Spinal cord (tissue), 10 donors: ENCODE data around the gene EXOSC2. TPM values are rescaled to one million over a fixed set of nuclear protein-coding genes. Genes with fewer than 3 reads are reported as not detected.

Experiments used
- DNase-seq, 6 donors: peaks; one replicate each; pipeline versions ENCODE4 v3.0.0 to v3.0.0-alpha.2; 2013 to 2015; ENCODE audit warnings: low spot score in 6 of 6, low read depth in 4 of 6
- H3K27ac ChIP-seq: one replicate; pipeline ENCODE4 v1.5.1; 2013; ENCODE audit warnings: low read depth, low read length, control low read depth
- H3K27me3 ChIP-seq: one replicate; pipeline ENCODE4 v1.6.1; 2013; ENCODE audit warnings: low read length; ENCODE audit not compliant: control insufficient read depth, insufficient read depth
- H3K36me3 ChIP-seq: one replicate; pipeline ENCODE4 v1.6.1; 2013; ENCODE audit warnings: low read length; ENCODE audit not compliant: control insufficient read depth, insufficient read depth
- H3K4me1 ChIP-seq: one replicate; pipeline ENCODE4 v1.6.1; 2013; ENCODE audit warnings: low read length; ENCODE audit not compliant: control insufficient read depth, insufficient read depth
- H3K4me3 ChIP-seq: one replicate; pipeline ENCODE4 v1.5.1; 2013; ENCODE audit warnings: low read depth, low read length, control low read depth
- H3K9me3 ChIP-seq: one replicate; pipeline ENCODE4 v1.6.1; 2013; ENCODE audit warnings: low read length; ENCODE audit not compliant: control insufficient read depth, insufficient read depth
- WGBS: methylation state at CpG from one replicate; pipeline ENCODE4 v1.1.5; 2013; ENCODE audit warnings: missing lambda C conversion rate; ENCODE audit not compliant: insufficient coverage; 5-methylcytosine and 5-hydroxymethylcytosine counted together
- polyA plus RNA-seq, 2 donors: library from polyadenylated mRNA; unstranded; fragments of 120-200 nt; gene quantifications; one replicate each; pipeline ENCODE4 v1.2.1, GENCODE V29; 2013; ENCODE audit not compliant: insufficient read length in 2 of 2
- total RNA-seq, 2 donors: library from RNA; depleted of rRNA in 1 of 2; stranded (reverse); fragments of 120-200 nt in 1 of 2; fragments of >200 nt in 1 of 2; gene quantifications; one replicate each; pipeline versions ENCODE4 v1.2.3 to v1.2.4, GENCODE V29; 2013 to 2014
- donor health status: healthy.

The EXOSC2 gene
- total and polyA plus RNA-seq, 4 donors, result 26.7 to 46.1 (median 32.4) TPM

DNA sequence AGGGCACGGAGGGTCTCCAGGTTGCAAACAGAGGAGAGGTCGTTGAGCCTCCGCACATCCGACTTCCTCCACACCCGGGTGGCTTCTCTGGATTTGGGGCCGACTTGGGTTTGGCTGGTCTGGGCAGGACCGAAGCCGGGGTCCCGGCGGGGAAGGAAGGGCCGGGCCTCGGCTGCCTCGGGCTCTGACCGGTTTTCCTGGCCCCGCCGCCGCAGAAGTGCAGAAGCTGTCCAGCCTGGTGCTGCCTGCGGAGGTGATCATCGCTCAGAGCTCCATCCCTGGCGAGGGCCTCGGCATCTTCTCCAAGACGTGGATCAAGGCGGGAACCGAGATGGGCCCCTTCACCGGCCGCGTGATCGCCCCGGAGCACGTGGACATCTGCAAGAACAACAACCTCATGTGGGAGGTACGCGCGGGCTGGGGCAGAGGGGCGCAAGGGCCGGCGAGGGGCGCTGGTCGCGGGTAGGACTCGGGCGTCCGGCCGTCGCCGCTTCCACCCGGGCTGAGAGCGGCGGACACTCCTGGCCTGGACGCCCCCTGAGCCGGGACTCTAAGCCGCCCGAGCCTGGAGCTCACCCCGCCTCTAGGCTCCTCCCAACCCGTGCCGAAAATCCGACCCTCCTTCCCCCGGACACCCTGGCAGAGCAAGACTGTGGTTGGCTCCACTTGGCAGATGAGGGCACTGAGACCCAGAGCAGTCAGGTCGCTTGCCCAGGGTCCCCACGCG, 27.0 kb upstream of the EXOSC2 start:
- Histone ChIP-seq H3K4me3 (no peak overlapping the region), H3K27ac (no peak overlapping the region), H3K36me3 (no peaks in the 10 kb centered on the region), H3K27me3 (peaks cover 77% of the 10 kb centered on the region), H3K9me3 (no peaks in the 10 kb centered on the region), H3K4me1 (peaks cover 51% of the 10 kb centered on the region)
- DNase-seq, result no peak
- WGBS, result 4% methylated on average over 56 of the region's 60 CpGs

GRCh38 chr9:130667120-130667435, 26.5 kb upstream of the EXOSC2 start:
- Histone ChIP-seq H3K36me3 (no peaks in the 10 kb centered on the region), H3K4me3 (no peak overlapping the region), H3K4me1 (peaks cover 46% of the 10 kb centered on the region), H3K27me3 (peaks cover 71% of the 10 kb centered on the region), H3K27ac (no peak overlapping the region), H3K9me3 (no peaks in the 10 kb centered on the region)
- no peak for DNase-seq
- 50% methylated on average over 3 of the region's 4 CpGs for WGBS

- H3K27me3 ChIP-seq, result peaks cover 65% of the 10 kb centered on the region
- H3K9me3 ChIP-seq, result no peaks in the 10 kb centered on the region
- H3K27ac ChIP-seq, result no peak overlapping the region
- no peak overlapping the region for H3K4me3 ChIP-seq
- no peak for DNase-seq
- 89% methylated on average over 13 of the region's 13 CpGs for WGBS
- H3K36me3 ChIP-seq, result no peaks in the 10 kb centered on the region
- peaks cover 35% of the 10 kb centered on the region for H3K4me1 ChIP-seq
Observed at GRCh38 chr9:130668196-130668595, 25.4 kb upstream of the EXOSC2 start.

GRCh38 chr9:130668659-130669058, 24.9 kb upstream of the EXOSC2 start:
- Histone ChIP-seq H3K4me1 (peaks cover 30% of the 10 kb centered on the region), H3K4me3 (no peak overlapping the region), H3K27ac (no peak overlapping the region), H3K9me3 (no peaks in the 10 kb centered on the region), H3K27me3 (peaks cover 61% of the 10 kb centered on the region), H3K36me3 (no peaks in the 10 kb centered on the region)
- DNase-seq, result no peak
- 60% methylated on average over 11 of the region's 12 CpGs for whole genome bisulfite sequencing

- WGBS, result 67% methylated on average over 1 of the region's 4 CpGs
- H3K4me3 ChIP-seq, result no peak overlapping the region
- peaks cover 47% of the 10 kb centered on the region for H3K27me3 ChIP-seq
- H3K36me3 ChIP-seq, result no peaks in the 10 kb centered on the region
- peaks cover 18% of the 10 kb centered on the region for H3K4me1 ChIP-seq
- no peak overlapping the region for H3K27ac ChIP-seq
- H3K9me3 ChIP-seq, result no peaks in the 10 kb centered on the region
- DNase-seq, result no peak
Observed at GRCh38 chr9:130669965-130670364, 23.6 kb upstream of the EXOSC2 start.

- Histone ChIP-seq H3K4me3 (no peak overlapping the region), H3K27ac (no peak overlapping the region), H3K27me3 (peaks cover 44% of the 10 kb centered on the region), H3K36me3 (no peaks in the 10 kb centered on the region), H3K9me3 (no peaks in the 10 kb centered on the region), H3K4me1 (peaks cover 17% of the 10 kb centered on the region)
- DNase-seq, result no peak
- 68% methylated on average over 6 of the region's 6 CpGs for WGBS
Observed at GRCh38 chr9:130670644-130671043, 22.9 kb upstream of the EXOSC2 start.

DNA sequence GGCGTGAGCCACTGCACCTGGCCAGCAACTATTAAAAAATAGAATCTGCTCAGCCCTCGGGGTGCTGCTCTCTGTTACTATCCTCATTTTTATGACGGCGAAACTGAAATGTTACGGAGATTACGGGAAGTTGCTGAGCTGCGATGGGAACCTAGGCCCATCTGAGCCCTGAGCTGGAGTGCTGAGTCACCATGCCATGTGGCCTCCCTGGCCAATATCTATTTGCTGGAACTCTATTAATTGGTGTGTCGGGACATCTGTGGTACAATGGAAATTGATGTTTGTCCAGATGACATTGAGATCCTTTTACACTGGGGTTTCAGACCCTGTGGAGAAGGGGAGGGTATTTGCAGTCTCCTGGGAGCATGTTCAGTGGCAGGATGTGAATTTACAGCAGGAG, 21.1 kb upstream of the EXOSC2 start:
- Histone ChIP-seq H3K36me3 (no peaks in the 10 kb centered on the region), H3K4me1 (peaks cover 3% of the 10 kb centered on the region), H3K9me3 (no peaks in the 10 kb centered on the region), H3K4me3 (no peak overlapping the region), H3K27me3 (peaks cover 29% of the 10 kb centered on the region), H3K27ac (no peak overlapping the region)
- 78% methylated on average over 8 of the region's 8 CpGs for WGBS
- DNase-seq, result no peak

GRCh38 chr9:130672933-130673615, 20.5 kb upstream of the EXOSC2 start:
- H3K9me3 ChIP-seq, result no peaks in the 10 kb centered on the region
- peaks cover 3% of the 10 kb centered on the region for H3K4me1 ChIP-seq
- no peak overlapping the region for H3K27ac ChIP-seq
- H3K36me3 ChIP-seq, result no peaks in the 10 kb centered on the region
- 80% methylated on average over 10 of the region's 12 CpGs for WGBS
- H3K4me3 ChIP-seq, result no peak overlapping the region
- DNase-seq, result no peak
- peaks cover 23% of the 10 kb centered on the region for H3K27me3 ChIP-seq

DNA sequence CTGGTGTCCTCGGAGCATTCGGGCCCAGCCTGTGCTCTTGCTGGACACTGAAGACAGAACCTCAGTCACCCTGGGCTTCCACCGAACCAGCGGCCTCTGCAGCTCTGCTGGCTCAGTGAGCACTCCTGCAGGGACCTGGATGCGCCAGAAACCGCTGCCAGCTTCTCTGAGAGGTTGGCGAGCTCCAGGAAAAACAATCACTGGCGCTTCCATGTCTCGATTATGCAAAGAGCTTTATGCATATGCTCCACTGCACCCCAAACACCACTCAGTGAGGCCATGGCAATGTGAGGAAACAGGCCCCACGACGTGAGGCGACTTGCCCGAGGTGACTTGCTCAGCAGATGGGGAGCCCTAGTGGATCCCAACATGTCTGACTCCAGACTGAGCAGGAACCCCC, 18.2 kb upstream of the EXOSC2 start:
- WGBS, result 62% methylated on average over 9 of the region's 13 CpGs
- peaks cover 10% of the 10 kb centered on the region for H3K27me3 ChIP-seq

DNA sequence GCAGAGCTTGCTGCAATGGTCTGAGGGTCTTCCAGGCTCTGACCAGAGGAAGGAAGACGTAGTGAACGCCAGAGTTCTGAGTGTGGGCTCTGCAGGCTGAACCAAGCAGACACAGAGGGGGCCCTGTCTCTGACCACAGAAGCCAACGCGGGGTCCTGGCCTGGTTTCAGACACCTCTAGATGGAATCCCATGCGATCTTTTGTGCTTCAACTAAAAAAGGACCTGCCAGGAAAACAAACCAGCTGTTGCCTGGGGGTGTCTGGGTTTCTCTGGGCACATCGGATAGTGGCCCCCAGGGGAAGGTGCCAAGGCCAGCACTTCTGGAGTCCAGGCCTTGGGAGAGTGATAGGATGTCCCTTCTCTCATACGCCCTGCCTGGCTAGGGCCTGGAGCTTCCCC, 16.3 kb upstream of the EXOSC2 start:
- Histone ChIP-seq H3K9me3 (no peaks in the 10 kb centered on the region), H3K4me1 (peaks cover 16% of the 10 kb centered on the region), H3K27me3 (peaks cover 21% of the 10 kb centered on the region), H3K36me3 (no peaks in the 10 kb centered on the region), H3K27ac (no peak overlapping the region), H3K4me3 (no peak overlapping the region)
- 69% methylated on average over 7 of the region's 7 CpGs for WGBS
- no peak for DNase-seq

More for the DNA sequence above, 18.2 kb upstream of the EXOSC2 start:
- peaks cover 3% of the 10 kb centered on the region for H3K4me1 ChIP-seq
- no peak overlapping the region for H3K27ac ChIP-seq
- no peak overlapping the region for H3K4me3 ChIP-seq
- H3K9me3 ChIP-seq, result no peaks in the 10 kb centered on the region
- DNase-seq, result peak in 2 of 6 donors; percentile 53 to 60
- no peaks in the 10 kb centered on the region for H3K36me3 ChIP-seq
